CD4-positive, alpha-beta T cell treated with Interleukin-17A for 1 hour (primary cell): Measurements from ENCODE around the gene DEXI.

Experiments used
- DNase-seq: peaks from one replicate; pipeline ENCODE4 v3.0.0-alpha.2; 2020

Gene DEXI

GRCh38 chr16:10885246-10885645 lies 57.0 kb downstream of the DEXI start:
- no peak for DNase-seq

GRCh38 chr16:10883004-10883403 lies 59.3 kb downstream of the DEXI start:
- no peak for DNase-seq

- DNase-seq: no peak
Observed at GRCh38 chr16:10881479-10882030, 60.7 kb downstream of the DEXI start.

GRCh38 chr16:10880594-10881452 lies 61.4 kb downstream of the DEXI start:
- no peak for DNase-seq

- no peak for DNase-seq
Observed at GRCh38 chr16:10879681-10880589, 62.3 kb downstream of the DEXI start.
